DOHH2 (cell line): ENCODE measurements around the gene CNTN4.
A peak's percentile ranks its signal among the peaks of the same experiment; 100 is the strongest.

ENCODE experiments used
- H3F3A ChIP-seq: fragments of 200-600 bp; sonication (generic), shearing (Covaris generic); 2 replicates; pipeline ENCODE4 v1.6.0; 2016; ENCODE audit warnings: antibody characterized with exemption, mild to moderate bottlenecking; ENCODE audit not compliant: control insufficient read depth, insufficient read depth
- H3K27ac ChIP-seq: fragments of 200-600 bp; sonication (generic); 2 replicates; pipeline ENCODE4 v1.5.1; 2014; ENCODE audit warnings: low read depth, mild to moderate bottlenecking, low read length, moderate library complexity
- H3K27me3 ChIP-seq: fragments of 200-600 bp; sonication (generic); 2 replicates; pipeline ENCODE4 v1.6.1; 2014; ENCODE audit warnings: mild to moderate bottlenecking, low read length, mixed read lengths; ENCODE audit not compliant: control insufficient read depth
- H3K36me3 ChIP-seq: fragments of 200-600 bp; sonication (generic); 2 replicates; pipeline ENCODE4 v1.6.1; 2014; ENCODE audit warnings: mild to moderate bottlenecking, low read length, moderate library complexity, mixed read lengths; ENCODE audit not compliant: control insufficient read depth
- H3K4me1 ChIP-seq: fragments of 200-600 bp; sonication (generic); 2 replicates; pipeline ENCODE4 v1.6.1; 2014; ENCODE audit warnings: mild to moderate bottlenecking, low read length, mixed read lengths; ENCODE audit not compliant: control insufficient read depth
- H3K4me2 ChIP-seq: fragments of 200-600 bp; sonication (generic); 2 replicates; pipeline ENCODE4 v1.6.0; 2014; ENCODE audit warnings: mild to moderate bottlenecking, low read length, moderate library complexity
- H3K4me3 ChIP-seq: fragments of 200-600 bp; sonication (generic); 2 replicates; pipeline ENCODE4 v1.5.1; 2014; ENCODE audit warnings: mild to moderate bottlenecking, low read length, mixed read lengths
- H3K79me2 ChIP-seq: fragments of 200-600 bp; sonication (generic); 2 replicates; pipeline ENCODE4 v1.6.1; 2014; ENCODE audit warnings: mild to moderate bottlenecking, low read length, mixed read lengths; ENCODE audit not compliant: control insufficient read depth
- H3K9me2 ChIP-seq: fragments of 200-600 bp; sonication (generic); replicated peaks from 2 replicates; pipeline ENCODE4 v1.6.1; 2014; ENCODE audit warnings: mild to moderate bottlenecking, low read length, mixed read lengths; ENCODE audit not compliant: control insufficient read depth
- H3K9me3 ChIP-seq: fragments of 200-600 bp; sonication (generic); 2 replicates; pipeline ENCODE4 v1.6.1; 2014; ENCODE audit warnings: antibody characterized with exemption, low read length, mixed read lengths; ENCODE audit not compliant: control insufficient read depth, insufficient read depth
- H4K20me1 ChIP-seq: fragments of 200-600 bp; sonication (generic); 2 replicates; pipeline ENCODE4 v1.6.0; 2014; ENCODE audit warnings: low read depth, mild to moderate bottlenecking, antibody characterized with exemption, low read length, moderate library complexity; ENCODE audit not compliant: control insufficient read depth, insufficient read depth
- EZH2phosphoT487 ChIP-seq: fragments of 200-600 bp; sonication (generic); IDR thresholded peaks from 2 replicates; pipeline ENCODE4 v1.6.1; 2017; ENCODE audit warnings: borderline replicate concordance, mild to moderate bottlenecking, antibody characterized with exemption, low read length, moderate library complexity, mixed read lengths
- TF ChIP-seq, protein P1 (sequence below): fragments of 200-600 bp; sonication (generic); IDR thresholded peaks from one replicate; pipeline ENCODE4 v1.5.1; 2014; ENCODE audit warnings: antibody characterized with exemption, mild to moderate bottlenecking, low read depth, low read length; ENCODE audit not compliant: poor library complexity, severe bottlenecking

The CNTN4 gene

DNA sequence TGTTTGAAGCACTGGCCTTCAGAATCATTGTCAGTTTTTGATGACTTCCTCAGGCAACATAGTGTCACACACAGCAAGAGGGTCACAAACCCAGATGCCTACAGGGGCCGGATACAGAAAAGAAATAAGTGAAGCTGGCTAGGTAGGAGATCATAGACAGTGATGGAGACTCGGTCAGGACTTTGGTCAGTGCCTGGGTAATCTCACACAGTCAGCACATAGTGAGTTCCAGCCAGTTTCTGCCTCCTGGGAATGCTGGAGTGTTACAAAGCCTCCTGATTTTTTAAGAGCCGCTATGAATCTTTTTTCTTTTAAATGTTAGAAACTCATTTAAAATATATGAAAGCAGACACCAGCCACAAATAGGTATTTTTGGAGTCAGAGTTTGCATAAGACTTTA lies 612.4 kb downstream of the CNTN4 start:
- no peaks in the 10 kb centered on the region for H3K79me2 ChIP-seq
- TF ChIP-seq EZH2phosphoT487: no peak
- TF ChIP-seq, protein P1, sequence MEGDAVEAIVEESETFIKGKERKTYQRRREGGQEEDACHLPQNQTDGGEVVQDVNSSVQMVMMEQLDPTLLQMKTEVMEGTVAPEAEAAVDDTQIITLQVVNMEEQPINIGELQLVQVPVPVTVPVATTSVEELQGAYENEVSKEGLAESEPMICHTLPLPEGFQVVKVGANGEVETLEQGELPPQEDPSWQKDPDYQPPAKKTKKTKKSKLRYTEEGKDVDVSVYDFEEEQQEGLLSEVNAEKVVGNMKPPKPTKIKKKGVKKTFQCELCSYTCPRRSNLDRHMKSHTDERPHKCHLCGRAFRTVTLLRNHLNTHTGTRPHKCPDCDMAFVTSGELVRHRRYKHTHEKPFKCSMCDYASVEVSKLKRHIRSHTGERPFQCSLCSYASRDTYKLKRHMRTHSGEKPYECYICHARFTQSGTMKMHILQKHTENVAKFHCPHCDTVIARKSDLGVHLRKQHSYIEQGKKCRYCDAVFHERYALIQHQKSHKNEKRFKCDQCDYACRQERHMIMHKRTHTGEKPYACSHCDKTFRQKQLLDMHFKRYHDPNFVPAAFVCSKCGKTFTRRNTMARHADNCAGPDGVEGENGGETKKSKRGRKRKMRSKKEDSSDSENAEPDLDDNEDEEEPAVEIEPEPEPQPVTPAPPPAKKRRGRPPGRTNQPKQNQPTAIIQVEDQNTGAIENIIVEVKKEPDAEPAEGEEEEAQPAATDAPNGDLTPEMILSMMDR: no peak
- no peaks in the 10 kb centered on the region for H3F3A ChIP-seq
- H3K27ac ChIP-seq: no peak overlapping the region
- no peaks in the 10 kb centered on the region for H3K9me3 ChIP-seq
- H3K27me3 ChIP-seq: no peaks in the 10 kb centered on the region
- H3K4me2 ChIP-seq: no peak overlapping the region
- no peaks in the 10 kb centered on the region for H4K20me1 ChIP-seq
- no peaks in the 10 kb centered on the region for H3K36me3 ChIP-seq
- no peaks in the 10 kb centered on the region for H3K9me2 ChIP-seq
- H3K4me1 ChIP-seq: no peaks in the 10 kb centered on the region
- no peak overlapping the region for H3K4me3 ChIP-seq

DNA sequence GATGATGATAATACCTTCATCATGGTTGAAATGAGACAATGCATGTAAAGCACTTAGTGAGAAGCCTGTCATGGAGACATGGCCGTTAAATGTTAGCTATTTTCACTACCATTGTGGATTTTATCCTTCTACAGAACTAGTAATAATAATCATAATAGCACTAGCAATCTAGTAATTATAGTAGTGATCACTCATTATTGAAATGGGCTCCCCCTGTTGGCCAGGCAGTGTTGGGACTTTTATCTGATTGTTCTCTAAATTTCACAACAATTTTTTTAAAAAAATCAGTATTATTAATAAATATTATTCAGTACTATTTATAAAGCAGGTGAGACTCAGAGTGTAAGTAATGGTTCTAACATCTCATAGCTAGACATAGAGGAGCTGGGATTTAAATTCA lies 615.3 kb downstream of the CNTN4 start:
- Histone ChIP-seq H3F3A (no peaks in the 10 kb centered on the region), H3K9me2 (no peaks in the 10 kb centered on the region), H3K4me2 (no peak overlapping the region), H3K4me1 (no peaks in the 10 kb centered on the region), H3K4me3 (no peak overlapping the region), H3K27me3 (no peaks in the 10 kb centered on the region), H4K20me1 (no peaks in the 10 kb centered on the region), H3K9me3 (no peaks in the 10 kb centered on the region), H3K79me2 (no peaks in the 10 kb centered on the region), H3K36me3 (no peaks in the 10 kb centered on the region), H3K27ac (no peak overlapping the region)
- TF ChIP-seq EZH2phosphoT487: no peak
- TF ChIP-seq, protein P1: peak; percentile 42

DNA sequence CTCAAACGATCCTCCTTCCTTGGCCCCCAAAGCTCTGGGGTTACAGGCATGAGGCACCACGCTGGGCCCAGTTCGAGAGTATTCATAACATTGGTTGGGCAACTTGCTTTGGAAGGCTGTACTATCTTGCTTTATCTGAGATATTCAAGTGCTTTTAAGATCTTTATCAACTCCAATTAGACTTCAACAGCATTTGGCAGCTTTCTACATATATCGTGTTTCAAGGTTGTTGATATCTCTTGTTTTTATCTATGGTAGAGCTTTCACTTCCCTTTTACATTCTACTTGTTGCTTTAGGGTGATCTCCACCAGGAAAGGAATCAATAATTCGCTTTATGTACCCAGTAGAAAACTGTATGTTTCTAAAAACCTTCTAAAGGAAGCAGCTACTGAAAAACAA lies 616.2 kb downstream of the CNTN4 start:
- no peaks in the 10 kb centered on the region for H3K4me1 ChIP-seq
- H3K4me2 ChIP-seq: no peak overlapping the region
- H3K79me2 ChIP-seq: no peaks in the 10 kb centered on the region

More for the DNA sequence above, 616.2 kb downstream of the CNTN4 start:
- Histone ChIP-seq H4K20me1 (no peaks in the 10 kb centered on the region), H3K4me3 (no peak overlapping the region), H3K9me3 (no peaks in the 10 kb centered on the region), H3K9me2 (no peaks in the 10 kb centered on the region), H3K27ac (no peak overlapping the region), H3K27me3 (no peaks in the 10 kb centered on the region), H3K36me3 (no peaks in the 10 kb centered on the region), H3F3A (no peaks in the 10 kb centered on the region)
- TF ChIP-seq, protein P1: no peak
- no peak for TF ChIP-seq EZH2phosphoT487
